GM19043 (cell line): ENCODE measurements around the gene TREML4.

Source experiments
- ATAC-seq: cut with Tn5 transposase; IDR thresholded peaks from one replicate; pipeline ENCODE4 v1.9.1; 2021; ENCODE audit warnings: low read depth; ENCODE audit not compliant: unreplicated experiment

Gene TREML4

DNA sequence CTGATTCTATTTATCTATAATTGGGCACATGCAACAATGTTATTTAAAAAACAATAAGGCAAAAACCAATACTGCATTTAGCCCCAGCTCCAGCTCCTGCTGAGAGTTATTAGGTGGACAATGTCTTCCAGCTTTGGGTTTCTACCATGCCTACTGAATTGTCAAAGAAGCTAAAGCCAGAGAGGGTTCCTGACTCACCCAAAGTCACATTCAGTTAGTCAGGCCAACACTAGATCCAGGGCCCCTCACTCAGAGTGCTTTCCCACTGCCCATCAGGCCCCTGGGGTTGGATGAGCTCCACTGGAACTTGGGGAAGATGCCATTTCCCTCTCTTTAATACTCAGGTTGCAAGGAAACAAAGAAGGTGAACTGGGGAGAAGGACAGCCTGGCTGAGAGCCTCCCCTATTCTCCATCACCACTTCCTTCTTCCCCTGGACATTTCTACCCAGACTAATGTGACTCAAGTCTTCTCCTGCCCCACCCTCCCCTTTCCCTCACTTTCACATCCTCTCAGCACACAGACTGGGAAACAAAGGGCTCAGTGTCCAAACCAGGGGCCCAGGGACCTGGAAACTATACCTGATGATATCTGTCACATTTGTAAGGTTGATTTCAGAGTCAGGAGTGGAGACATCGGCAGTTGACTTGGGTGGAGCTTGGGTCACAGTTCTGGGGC is 52.4 kb downstream of the TREML4 start:
- ATAC-seq: no peak

DNA sequence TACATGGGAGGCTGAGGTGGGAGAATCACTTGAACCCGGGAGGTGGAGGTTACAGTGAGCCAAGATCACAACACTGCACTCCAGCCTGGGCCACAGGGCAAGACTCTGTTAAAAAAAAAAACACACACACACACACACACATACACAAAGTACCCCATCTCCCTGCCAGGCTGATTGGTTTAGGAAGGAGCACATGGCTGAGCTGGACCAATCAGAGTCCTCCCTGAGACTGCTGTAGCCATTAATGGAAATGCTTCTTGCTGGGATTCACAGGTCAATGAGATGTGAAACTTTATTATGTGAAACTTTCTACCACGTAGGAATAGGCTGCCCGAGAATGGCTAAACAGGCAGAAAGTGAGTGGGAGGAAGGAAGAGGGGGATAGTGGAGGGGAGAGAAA is 55.5 kb downstream of the TREML4 start:
- no peak for ATAC-seq

GRCh38 chr6:41284726-41285125 is 56.6 kb downstream of the TREML4 start:
- ATAC-seq: no peak

DNA sequence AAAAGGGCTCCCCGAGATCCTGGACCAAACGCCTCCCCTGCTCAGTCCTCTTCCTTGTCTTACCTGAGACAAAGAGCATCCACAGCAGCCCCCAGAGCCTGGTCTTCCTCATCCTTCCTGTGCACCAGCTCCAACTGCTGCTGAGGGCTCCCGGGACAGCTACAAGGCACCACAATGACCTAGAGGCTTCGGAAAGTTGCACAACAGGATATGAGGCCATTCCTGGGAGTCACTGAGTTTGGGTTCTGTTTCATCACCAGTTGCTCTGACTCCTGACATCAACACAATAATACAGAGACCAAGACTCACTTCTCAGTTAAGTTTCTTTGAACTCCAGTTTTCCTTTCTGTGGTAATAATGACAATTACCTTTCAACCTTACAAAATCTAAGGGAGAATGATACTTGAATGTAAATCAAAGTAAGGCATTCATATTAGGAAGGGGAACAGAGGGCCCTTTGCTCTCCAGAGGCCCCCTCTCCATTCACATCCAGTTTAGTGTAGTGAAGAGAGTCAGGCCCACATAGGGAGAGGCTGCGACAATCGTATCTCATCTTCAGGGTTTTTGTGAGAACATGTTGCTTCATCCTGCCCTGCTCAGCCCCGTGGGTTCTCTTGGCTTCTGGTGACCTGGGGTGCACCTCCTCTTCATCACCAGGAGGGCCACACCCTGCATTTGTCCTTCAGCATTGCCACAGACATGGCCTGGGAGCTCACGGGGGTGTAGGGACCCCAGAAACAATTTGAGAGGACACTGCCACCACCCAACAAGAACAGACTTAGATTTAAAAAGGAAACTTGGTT is 58.6 kb downstream of the TREML4 start, which contains the start of gene TREM1:
TSS of gene TREM1 (minus strand) at position 139 of the 803 bp plus-strand sequence. CDS start at position 112, 27 bp downstream.
- ATAC-seq: no peak

DNA sequence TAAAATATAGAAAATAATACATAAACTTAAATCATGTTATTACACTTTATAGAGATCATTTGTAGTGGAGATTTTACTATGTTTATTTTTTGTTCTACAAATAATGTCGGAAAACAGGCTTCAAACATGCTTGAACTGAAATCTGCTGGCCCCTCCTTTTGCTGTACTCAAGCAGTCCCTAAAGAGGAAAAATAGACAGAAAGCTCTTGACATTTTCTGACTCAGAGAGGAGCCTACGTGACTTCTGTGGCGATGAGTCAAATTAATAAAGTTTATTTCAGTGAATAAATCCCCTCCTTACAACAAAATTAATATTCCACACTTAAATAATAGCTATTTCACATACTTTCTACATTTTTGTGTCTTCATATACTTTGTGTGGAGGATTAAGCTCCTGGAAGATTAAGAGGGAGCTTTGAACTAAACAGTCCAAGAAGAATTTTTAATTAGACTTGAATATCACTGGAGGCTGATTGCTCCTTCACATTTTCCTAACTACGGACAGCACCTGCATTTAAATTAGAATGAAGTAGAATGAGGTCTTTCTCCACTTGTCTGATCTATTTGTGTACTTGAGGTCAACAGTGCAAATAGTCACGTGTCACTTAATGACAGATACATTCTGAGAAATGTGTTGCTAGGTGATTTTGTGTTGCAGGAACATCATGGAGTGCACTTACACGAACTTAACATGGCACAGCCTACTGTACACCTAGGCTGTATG is 60.0 kb downstream of the TREML4 start:
- no peak for ATAC-seq
